Measurements from ENCODE around the gene RNF11.

RNF11 gene

GRCh38 chr1:51265618-51266017, 29.5 kb downstream of the RNF11 start:
- DNase-seq (ENCODE audit: insufficient read length, low spot score) (no peak), FAIRE-seq (no peak)
- no peak for TF ChIP-seq POLR2A (IDR thresholded peaks at IDR 0.05; ENCODE audit: low read depth, low read length)

- no peak for TF ChIP-seq POLR2A (IDR thresholded peaks at IDR 0.05; ENCODE audit: low read depth, low read length)
- FAIRE-seq: no peak
- no peak for DNase-seq (ENCODE audit: insufficient read length, low spot score)
Observed at GRCh38 chr1:51266181-51266580, 30.1 kb downstream of the RNF11 start.

- no peak for TF ChIP-seq POLR2A (IDR thresholded peaks at IDR 0.05; ENCODE audit: low read depth, low read length)
- DNase-seq (ENCODE audit: insufficient read length, low spot score) (no peak), FAIRE-seq (no peak)
Observed at GRCh38 chr1:51266791-51267190, 30.7 kb downstream of the RNF11 start.

GRCh38 chr1:51268634-51269033, 32.6 kb downstream of the RNF11 start:
- FAIRE-seq (peak; percentile 70), DNase-seq (ENCODE audit: insufficient read length, low spot score) (no peak)
- no peak for TF ChIP-seq POLR2A (IDR thresholded peaks at IDR 0.05; ENCODE audit: low read depth, low read length)

- DNase-seq (ENCODE audit: insufficient read length, low spot score) (no peak), FAIRE-seq (peak; percentile 11)
- no peak for TF ChIP-seq POLR2A (IDR thresholded peaks at IDR 0.05; ENCODE audit: low read depth, low read length)
Observed at GRCh38 chr1:51270751-51271150, 34.7 kb downstream of the RNF11 start.

- DNase-seq (ENCODE audit: insufficient read length, low spot score): no peak
- no peak for TF ChIP-seq POLR2A (IDR thresholded peaks at IDR 0.05; ENCODE audit: low read depth, low read length)
- no peak for FAIRE-seq
Observed at GRCh38 chr1:51272916-51273315, 36.8 kb downstream of the RNF11 start.

GRCh38 chr1:51274676-51275075, 38.6 kb downstream of the RNF11 start:
- DNase-seq (ENCODE audit: insufficient read length, low spot score): no peak
- FAIRE-seq: no peak
- no peak for TF ChIP-seq POLR2A (IDR thresholded peaks at IDR 0.05; ENCODE audit: low read depth, low read length)

- TF ChIP-seq POLR2A (IDR thresholded peaks at IDR 0.05; ENCODE audit: low read depth, low read length): no peak
- DNase-seq (ENCODE audit: insufficient read length, low spot score) (no peak), FAIRE-seq (no peak)
Observed at GRCh38 chr1:51276286-51276685, 40.2 kb downstream of the RNF11 start.

GRCh38 chr1:51280321-51280978, 44.4 kb downstream of the RNF11 start:
- no peak for FAIRE-seq
- no peak for DNase-seq (ENCODE audit: insufficient read length, low spot score)
- TF ChIP-seq POLR2A (IDR thresholded peaks at IDR 0.05; ENCODE audit: low read depth, low read length): no peak

- FAIRE-seq (no peak), DNase-seq (ENCODE audit: insufficient read length, low spot score) (no peak)
- no peak for TF ChIP-seq POLR2A (IDR thresholded peaks at IDR 0.05; ENCODE audit: low read depth, low read length)
Observed at GRCh38 chr1:51281807-51282206, 45.7 kb downstream of the RNF11 start.

GRCh38 chr1:51282605-51283004, 46.5 kb downstream of the RNF11 start:
- no peak for TF ChIP-seq POLR2A (IDR thresholded peaks at IDR 0.05; ENCODE audit: low read depth, low read length)
- FAIRE-seq (no peak), DNase-seq (ENCODE audit: insufficient read length, low spot score) (no peak)

- DNase-seq (ENCODE audit: insufficient read length, low spot score) (no peak), FAIRE-seq (no peak)
- no peak for TF ChIP-seq POLR2A (IDR thresholded peaks at IDR 0.05; ENCODE audit: low read depth, low read length)
Observed at GRCh38 chr1:51283979-51284378, 47.9 kb downstream of the RNF11 start.

- DNase-seq (ENCODE audit: insufficient read length, low spot score) (no peak), FAIRE-seq (no peak)
- TF ChIP-seq POLR2A (IDR thresholded peaks at IDR 0.05; ENCODE audit: low read depth, low read length): no peak
Observed at GRCh38 chr1:51284487-51284954, 48.4 kb downstream of the RNF11 start.

GRCh38 chr1:51285055-51285454, 49.0 kb downstream of the RNF11 start:
- FAIRE-seq: no peak
- TF ChIP-seq POLR2A (IDR thresholded peaks at IDR 0.05; ENCODE audit: low read depth, low read length): no peak
- no peak for DNase-seq (ENCODE audit: insufficient read length, low spot score)

- no peak for TF ChIP-seq POLR2A (IDR thresholded peaks at IDR 0.05; ENCODE audit: low read depth, low read length)
- no peak for FAIRE-seq
- DNase-seq (ENCODE audit: insufficient read length, low spot score): no peak
Observed at GRCh38 chr1:51287966-51288365, 51.9 kb downstream of the RNF11 start.

GRCh38 chr1:51288578-51288977, 52.5 kb downstream of the RNF11 start:
- no peak for DNase-seq (ENCODE audit: insufficient read length, low spot score)
- FAIRE-seq: no peak
- TF ChIP-seq POLR2A (IDR thresholded peaks at IDR 0.05; ENCODE audit: low read depth, low read length): no peak

All from H54 (cell line).